Measurements from ENCODE around the gene KCNG3. TPM values are rescaled to one million over a fixed set of nuclear protein-coding genes. Genes with fewer than 3 reads are reported as not detected.

The KCNG3 gene
- total RNA-seq, 1 experiment from 2014 or later: 4.3 TPM

DNA sequence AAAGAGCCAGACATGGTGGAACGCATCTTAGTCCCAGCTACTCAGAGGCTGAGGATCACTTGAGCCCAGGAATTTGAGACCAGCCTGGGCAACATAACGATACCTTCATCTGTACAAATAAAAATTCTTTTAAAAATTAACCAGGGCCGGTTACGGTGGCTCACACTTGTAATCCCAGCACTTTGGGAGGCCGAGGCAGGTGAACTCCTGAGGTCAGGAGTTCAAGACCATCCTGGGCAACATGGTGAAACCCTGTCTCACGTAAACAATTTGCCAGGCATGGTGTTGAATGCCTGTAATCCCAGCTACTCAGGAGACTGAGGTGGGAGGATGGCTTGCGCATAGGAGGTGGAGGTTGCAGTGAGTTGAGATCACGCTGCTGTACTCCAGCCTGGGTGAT is 25.8 kb upstream of the KCNG3 start:
- BruUV-seq (replicated peaks): no TSS peak
- no peaks in the 10 kb centered on the region for H3K4me1 ChIP-seq (ENCODE audit: control insufficient read depth, insufficient read depth, low read length)
- H3K4me3 ChIP-seq (ENCODE audit: low read depth in 2 of 2, low read length in 2 of 2): no peak overlapping the region
- in situ Hi-C loops (cut with HindIII; ENCODE audit: low pct_unique_long_range_greater_than_20kb, low sequenced_read_pairs) (no loop called here), intact Hi-C loops (cut with micrococcal nuclease; ENCODE audit: unreplicated experiment) (no loop called here)
- no peaks in the 10 kb centered on the region for H3K9me3 ChIP-seq (ENCODE audit: control insufficient read depth, insufficient read depth, low read depth, low read length)
- no peak overlapping the region for H3K27ac ChIP-seq (ENCODE audit: low read length)
- no peaks in the 10 kb centered on the region for H3K36me3 ChIP-seq (ENCODE audit: control insufficient read depth, insufficient read depth, low read length)
- POLR2A ChIA-PET: no interaction called here
- no peak for ATAC-seq
- no peak for DNase-seq (ENCODE audit: low read depth, low spot score)
- no peaks in the 10 kb centered on the region for H3K27me3 ChIP-seq (ENCODE audit: control insufficient read depth, insufficient read depth, low read length)
- TF ChIP-seq, protein P1, sequence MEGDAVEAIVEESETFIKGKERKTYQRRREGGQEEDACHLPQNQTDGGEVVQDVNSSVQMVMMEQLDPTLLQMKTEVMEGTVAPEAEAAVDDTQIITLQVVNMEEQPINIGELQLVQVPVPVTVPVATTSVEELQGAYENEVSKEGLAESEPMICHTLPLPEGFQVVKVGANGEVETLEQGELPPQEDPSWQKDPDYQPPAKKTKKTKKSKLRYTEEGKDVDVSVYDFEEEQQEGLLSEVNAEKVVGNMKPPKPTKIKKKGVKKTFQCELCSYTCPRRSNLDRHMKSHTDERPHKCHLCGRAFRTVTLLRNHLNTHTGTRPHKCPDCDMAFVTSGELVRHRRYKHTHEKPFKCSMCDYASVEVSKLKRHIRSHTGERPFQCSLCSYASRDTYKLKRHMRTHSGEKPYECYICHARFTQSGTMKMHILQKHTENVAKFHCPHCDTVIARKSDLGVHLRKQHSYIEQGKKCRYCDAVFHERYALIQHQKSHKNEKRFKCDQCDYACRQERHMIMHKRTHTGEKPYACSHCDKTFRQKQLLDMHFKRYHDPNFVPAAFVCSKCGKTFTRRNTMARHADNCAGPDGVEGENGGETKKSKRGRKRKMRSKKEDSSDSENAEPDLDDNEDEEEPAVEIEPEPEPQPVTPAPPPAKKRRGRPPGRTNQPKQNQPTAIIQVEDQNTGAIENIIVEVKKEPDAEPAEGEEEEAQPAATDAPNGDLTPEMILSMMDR (IDR thresholded peaks at IDR 0.05): no peak
- no peak for TF ChIP-seq POLR2AphosphoS5 (IDR thresholded peaks at IDR 0.05; ENCODE audit: low read depth, low read length)
- TF ChIP-seq, protein P2, sequence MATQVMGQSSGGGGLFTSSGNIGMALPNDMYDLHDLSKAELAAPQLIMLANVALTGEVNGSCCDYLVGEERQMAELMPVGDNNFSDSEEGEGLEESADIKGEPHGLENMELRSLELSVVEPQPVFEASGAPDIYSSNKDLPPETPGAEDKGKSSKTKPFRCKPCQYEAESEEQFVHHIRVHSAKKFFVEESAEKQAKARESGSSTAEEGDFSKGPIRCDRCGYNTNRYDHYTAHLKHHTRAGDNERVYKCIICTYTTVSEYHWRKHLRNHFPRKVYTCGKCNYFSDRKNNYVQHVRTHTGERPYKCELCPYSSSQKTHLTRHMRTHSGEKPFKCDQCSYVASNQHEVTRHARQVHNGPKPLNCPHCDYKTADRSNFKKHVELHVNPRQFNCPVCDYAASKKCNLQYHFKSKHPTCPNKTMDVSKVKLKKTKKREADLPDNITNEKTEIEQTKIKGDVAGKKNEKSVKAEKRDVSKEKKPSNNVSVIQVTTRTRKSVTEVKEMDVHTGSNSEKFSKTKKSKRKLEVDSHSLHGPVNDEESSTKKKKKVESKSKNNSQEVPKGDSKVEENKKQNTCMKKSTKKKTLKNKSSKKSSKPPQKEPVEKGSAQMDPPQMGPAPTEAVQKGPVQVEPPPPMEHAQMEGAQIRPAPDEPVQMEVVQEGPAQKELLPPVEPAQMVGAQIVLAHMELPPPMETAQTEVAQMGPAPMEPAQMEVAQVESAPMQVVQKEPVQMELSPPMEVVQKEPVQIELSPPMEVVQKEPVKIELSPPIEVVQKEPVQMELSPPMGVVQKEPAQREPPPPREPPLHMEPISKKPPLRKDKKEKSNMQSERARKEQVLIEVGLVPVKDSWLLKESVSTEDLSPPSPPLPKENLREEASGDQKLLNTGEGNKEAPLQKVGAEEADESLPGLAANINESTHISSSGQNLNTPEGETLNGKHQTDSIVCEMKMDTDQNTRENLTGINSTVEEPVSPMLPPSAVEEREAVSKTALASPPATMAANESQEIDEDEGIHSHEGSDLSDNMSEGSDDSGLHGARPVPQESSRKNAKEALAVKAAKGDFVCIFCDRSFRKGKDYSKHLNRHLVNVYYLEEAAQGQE (IDR thresholded peaks at IDR 0.05; ENCODE audit: insufficient read depth in 1 of 2, low read depth in 2 of 2, low read length in 1 of 2): no peak
- CTCF ChIA-PET: no interaction called here

DNA sequence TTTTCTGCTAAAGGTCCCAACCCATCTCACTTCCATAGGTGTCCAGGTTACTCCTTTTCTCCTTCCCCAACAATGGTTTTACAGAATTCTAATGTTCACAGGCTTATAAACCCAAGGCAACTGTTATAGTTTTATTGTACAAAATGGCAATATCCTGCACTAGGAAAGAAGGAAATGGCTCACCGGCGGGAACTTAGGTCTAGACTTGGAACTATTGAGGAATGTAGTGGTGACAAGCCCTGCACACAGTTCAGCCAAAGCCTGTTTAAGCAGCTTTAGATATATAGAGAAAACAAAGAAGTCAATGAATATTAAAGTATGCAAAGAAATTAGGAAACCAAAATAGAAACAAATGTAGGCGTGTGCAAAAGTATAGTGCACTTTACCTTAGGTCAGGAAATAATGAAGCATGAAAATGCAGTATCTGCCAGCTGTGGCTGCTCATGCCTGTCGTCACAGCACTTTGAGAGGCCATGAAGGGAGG is 22.7 kb upstream of the KCNG3 start:
- no peak for DNase-seq (ENCODE audit: low read depth, low spot score)
- Histone ChIP-seq H3K27me3 (ENCODE audit: control insufficient read depth, insufficient read depth, low read length) (no peaks in the 10 kb centered on the region), H3K4me3 (ENCODE audit: low read depth in 2 of 2, low read length in 2 of 2) (no peak overlapping the region), H3K27ac (ENCODE audit: low read length) (no peak overlapping the region), H3K36me3 (ENCODE audit: control insufficient read depth, insufficient read depth, low read length) (no peaks in the 10 kb centered on the region), H3K9me3 (ENCODE audit: control insufficient read depth, insufficient read depth, low read depth, low read length) (no peaks in the 10 kb centered on the region), H3K4me1 (ENCODE audit: control insufficient read depth, insufficient read depth, low read length) (no peaks in the 10 kb centered on the region)
- intact Hi-C loops (cut with micrococcal nuclease; ENCODE audit: unreplicated experiment): no loop called here
- CTCF ChIA-PET: no interaction called here
- in situ Hi-C loops (cut with HindIII; ENCODE audit: low pct_unique_long_range_greater_than_20kb, low sequenced_read_pairs): no loop called here
- no peak for ATAC-seq
- no TSS peak for BruUV-seq (replicated peaks)
- TF ChIP-seq, protein P1 (IDR thresholded peaks at IDR 0.05): no peak
- TF ChIP-seq SIN3A (IDR thresholded peaks at IDR 0.05; ENCODE audit: borderline replicate concordance, insufficient read depth, low read depth, low read length): no peak
- TF ChIP-seq TCF7L2 (IDR thresholded peaks at IDR 0.05; ENCODE audit: low read depth, low read length): no peak
- TF ChIP-seq, protein P2 (IDR thresholded peaks at IDR 0.05; ENCODE audit: insufficient read depth in 1 of 2, low read depth in 2 of 2, low read length in 1 of 2): no peak
- no peak for TF ChIP-seq POLR2AphosphoS5 (IDR thresholded peaks at IDR 0.05; ENCODE audit: low read depth, low read length)
- POLR2A ChIA-PET: interaction anchor here (0.6 kb wide), 1 partner anchor 143 kb away, joined by 4 read pairs; no protein-coding TSS in a partner anchor
